AG04449 (cell line): Measurements from ENCODE around the gene SHISA4.

ENCODE experiments used
- CTCF ChIA-PET: fragments of 350-600 bp; formaldehyde crosslinking; extraction: SDS; loops from one replicate; lab custom pipeline; 2021; ENCODE audit warnings: antibody characterized with exemption; lab: Yijun Ruan, JAX
- POLR2A ChIA-PET: fragments of 400-600, 350-600 bp; formaldehyde crosslinking; extraction: SDS; loops from one replicate; lab custom pipeline; 2020; ENCODE audit warnings: antibody characterized with exemption, inconsistent platforms; lab: Yijun Ruan, JAX
- DNase-seq: peaks from one replicate; pipeline ENCODE4 v3.0.0-alpha.2; 2010; ENCODE audit warnings: low read depth, low spot score
- H3K4me3 ChIP-seq: 2 replicates; pipeline ENCODE4 v1.5.1; 2011; ENCODE audit warnings: low read depth, mild to moderate bottlenecking, control low read depth, low read length
- CTCF ChIP-seq: IDR thresholded peaks from one replicate; pipeline ENCODE4 v1.5.1; 2011; ENCODE audit warnings: mild to moderate bottlenecking, moderate library complexity, low read length, control low read depth, inconsistent platforms; ENCODE audit not compliant: insufficient read depth; ENCODE audit errors: missing control alignments

Gene SHISA4

GRCh38 chr1:201930803-201931202 lies 42.1 kb downstream of the SHISA4 start:
- ChIA-PET POLR2A (no interaction called here), CTCF (interaction anchor here (1.2 kb wide), 2 partner anchors 13 to 205 kb away, joined by 3 read pairs; no protein-coding TSS in a partner anchor)
- DNase-seq: no peak
- no peak for TF ChIP-seq CTCF
- no peak overlapping the region for H3K4me3 ChIP-seq

DNA sequence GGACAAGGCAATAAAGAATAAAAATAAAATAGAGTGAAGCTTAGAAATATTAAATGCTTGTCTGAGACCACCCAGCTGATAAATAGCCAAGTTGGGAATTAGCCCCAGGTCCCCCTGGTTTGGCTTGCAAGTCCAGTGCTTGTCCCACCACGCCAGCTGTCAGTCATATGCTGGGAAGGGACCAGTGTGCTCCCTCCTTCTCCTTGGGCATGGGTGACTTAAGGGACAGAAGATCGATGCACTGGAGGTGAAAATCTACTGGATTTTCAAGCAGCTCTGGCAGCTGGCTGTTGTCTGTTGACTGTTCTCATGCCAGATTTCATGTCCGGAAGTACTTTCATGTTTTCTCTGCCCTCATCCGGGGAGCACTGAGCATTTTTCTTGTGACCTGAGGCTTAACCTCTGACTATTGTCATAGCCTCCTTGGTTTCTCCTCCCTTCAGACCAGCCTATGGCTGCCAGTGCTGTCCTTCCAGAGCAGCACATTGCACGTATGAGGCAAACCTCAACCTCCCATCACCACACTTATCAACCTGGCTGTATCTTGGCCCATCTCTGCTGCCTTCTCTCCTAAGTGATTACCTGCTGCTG lies 45.2 kb downstream of the SHISA4 start:
- no peak for TF ChIP-seq CTCF
- CTCF ChIA-PET: interaction anchor here (0.6 to 1.0 kb wide), 2 partner anchors 9 to 17 kb away, joined by 3 to 4 read pairs; no protein-coding TSS in a partner anchor

GRCh38 chr1:201937624-201938213 lies 49.0 kb downstream of the SHISA4 start:
- POLR2A ChIA-PET: interaction anchor here (0.7 to 1.4 kb wide), 3 partner anchors 9 to 38 kb away, joined by 3 to 10 read pairs (median 4); partner anchors contain the start of genes LMOD1 and TIMM17A
- no peak for TF ChIP-seq CTCF
- DNase-seq: no peak
- CTCF ChIA-PET: interaction anchor here (1.0 kb wide), 1 partner anchor 42 kb away, joined by 3 read pairs; no protein-coding TSS in a partner anchor
- no peak overlapping the region for H3K4me3 ChIP-seq

More for the DNA sequence above, 45.2 kb downstream of the SHISA4 start:
- H3K4me3 ChIP-seq: no peak overlapping the region
- DNase-seq: no peak
- POLR2A ChIA-PET: interaction anchor here (1.2 to 1.4 kb wide), 2 partner anchors 12 to 30 kb away, joined by 3 to 4 read pairs; partner anchors contain the start of gene LMOD1

DNA sequence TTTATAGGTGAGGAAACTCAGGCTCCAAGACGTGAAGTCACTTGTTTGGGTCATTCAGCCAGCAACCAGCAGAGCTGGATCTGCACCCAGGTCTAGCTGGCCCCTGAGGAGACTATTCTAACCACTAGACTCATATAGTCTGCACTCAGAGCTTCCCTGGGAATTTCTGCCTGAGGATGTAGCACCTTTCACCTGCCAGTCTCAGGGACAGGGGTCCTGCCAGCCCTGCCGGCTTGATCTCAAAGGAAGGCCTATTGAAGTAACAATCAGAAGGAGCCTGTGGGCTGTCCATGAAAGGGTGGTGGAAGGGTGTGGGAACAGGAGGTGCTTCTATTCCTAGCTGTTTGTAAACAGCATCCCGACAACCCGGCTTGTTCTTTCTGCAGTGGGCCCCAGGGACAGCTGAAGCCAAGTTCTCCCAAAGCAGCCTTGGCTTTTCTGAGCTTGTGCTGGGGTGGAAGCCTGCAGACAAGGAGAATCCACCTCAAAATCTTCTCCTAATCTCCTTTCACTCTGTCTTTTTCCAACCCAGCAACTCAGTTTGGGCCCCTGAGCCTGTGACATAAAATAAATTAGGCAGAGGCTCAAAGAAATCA lies 49.8 kb downstream of the SHISA4 start:
- DNase-seq: no peak
- no peak overlapping the region for H3K4me3 ChIP-seq
- POLR2A ChIA-PET: interaction anchor here (0.9 to 1.4 kb wide), 3 partner anchors 8 to 43 kb away, joined by 3 to 10 read pairs (median 4); partner anchors contain the start of gene LMOD1
- CTCF ChIA-PET: interaction anchor here (1.0 to 1.7 kb wide), 2 partner anchors 43 kb away, joined by 3 to 7 read pairs; no protein-coding TSS in a partner anchor
- no peak for TF ChIP-seq CTCF

DNA sequence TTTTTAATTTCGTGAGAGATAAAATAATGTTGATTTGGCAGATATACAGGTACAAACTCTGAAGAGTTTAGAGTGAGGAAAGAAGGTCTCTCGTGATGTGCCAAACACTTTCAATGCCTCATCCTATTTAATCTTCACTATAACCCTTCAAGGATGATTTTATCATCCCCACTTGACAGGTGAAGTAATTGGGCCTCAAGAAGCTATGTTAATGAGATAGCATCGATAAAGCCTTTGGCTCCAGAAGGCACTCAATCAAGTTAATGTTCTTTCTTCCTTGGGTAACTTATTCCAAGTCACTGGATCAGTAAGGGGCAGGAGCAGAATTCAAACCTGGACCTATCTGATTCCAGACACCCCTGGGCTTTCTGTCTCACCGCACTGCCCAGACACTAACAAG lies 50.5 kb downstream of the SHISA4 start:
- ChIA-PET POLR2A (interaction anchor here (1.1 to 1.4 kb wide), 2 partner anchors 7 to 43 kb away, joined by 3 to 10 read pairs; partner anchors contain the start of gene LMOD1), CTCF (interaction anchor here (1.7 kb wide), 1 partner anchor 43 kb away, joined by 7 read pairs; no protein-coding TSS in a partner anchor)

More for the DNA sequence above, 50.5 kb downstream of the SHISA4 start:
- TF ChIP-seq CTCF: no peak
- no peak for DNase-seq
- no peak overlapping the region for H3K4me3 ChIP-seq
